HG02642 (cell line): Measurements from ENCODE around the gene PLXND1.
"Not testable (repeated sequence)": the region's sequence is repeated elsewhere in the genome, so short reads cannot be mapped to it uniquely, and the experiment has no call there.

ENCODE experiments used
- ATAC-seq: cut with Tn5 transposase; IDR thresholded peaks from one replicate; pipeline ENCODE4 v1.9.1; 2021; ENCODE audit warnings: mild to moderate bottlenecking; ENCODE audit not compliant: unreplicated experiment, poor library complexity

PLXND1 gene

GRCh38 chr3:129616291-129616690 is 9.8 kb upstream of the PLXND1 start:
- ATAC-seq = no peak

GRCh38 chr3:129615751-129616281 is 9.3 kb upstream of the PLXND1 start:
- no peak for ATAC-seq

- ATAC-seq = no peak
These were observed 8.5 kb upstream of the PLXND1 start for GRCh38 chr3:129614927-129615363.

GRCh38 chr3:129614435-129614834 is 8.0 kb upstream of the PLXND1 start:
- no peak for ATAC-seq

GRCh38 chr3:129613367-129613740 is 6.9 kb upstream of the PLXND1 start:
- no peak for ATAC-seq

GRCh38 chr3:129612534-129613366 is 6.3 kb upstream of the PLXND1 start:
- no peak for ATAC-seq

- no peak for ATAC-seq
These were observed 5.5 kb upstream of the PLXND1 start for GRCh38 chr3:129611812-129612533.

GRCh38 chr3:129611446-129611800 is 4.9 kb upstream of the PLXND1 start:
- no peak for ATAC-seq

- not testable (repeated sequence) for ATAC-seq
These were observed 4.4 kb upstream of the PLXND1 start for GRCh38 chr3:129610794-129611445.

- ATAC-seq = no peak
These were observed 3.8 kb upstream of the PLXND1 start for GRCh38 chr3:129610276-129610675.

- no peak for ATAC-seq
These were observed 3.2 kb upstream of the PLXND1 start for GRCh38 chr3:129609591-129610182.

- ATAC-seq = no peak
These were observed 2.6 kb upstream of the PLXND1 start for GRCh38 chr3:129608936-129609590.

- ATAC-seq = no peak
These were observed 1.8 kb upstream of the PLXND1 start for GRCh38 chr3:129608087-129608935.

- no peak for ATAC-seq
These were observed 1.1 kb upstream of the PLXND1 start for GRCh38 chr3:129607391-129608068.

GRCh38 chr3:129605922-129606635 is 397 bp downstream of the PLXND1 start:
- no peak for ATAC-seq

- no peak for ATAC-seq
These were observed 1.1 kb downstream of the PLXND1 start for GRCh38 chr3:129605203-129605921.

GRCh38 chr3:129604767-129605166 is 1.7 kb downstream of the PLXND1 start:
- no peak for ATAC-seq
